ENCODE data around the gene FABP6.
"Not testable (repeated sequence)": the region's sequence is repeated elsewhere in the genome, so short reads cannot be mapped to it uniquely, and the experiment has no call there.

FABP6 gene

DNA sequence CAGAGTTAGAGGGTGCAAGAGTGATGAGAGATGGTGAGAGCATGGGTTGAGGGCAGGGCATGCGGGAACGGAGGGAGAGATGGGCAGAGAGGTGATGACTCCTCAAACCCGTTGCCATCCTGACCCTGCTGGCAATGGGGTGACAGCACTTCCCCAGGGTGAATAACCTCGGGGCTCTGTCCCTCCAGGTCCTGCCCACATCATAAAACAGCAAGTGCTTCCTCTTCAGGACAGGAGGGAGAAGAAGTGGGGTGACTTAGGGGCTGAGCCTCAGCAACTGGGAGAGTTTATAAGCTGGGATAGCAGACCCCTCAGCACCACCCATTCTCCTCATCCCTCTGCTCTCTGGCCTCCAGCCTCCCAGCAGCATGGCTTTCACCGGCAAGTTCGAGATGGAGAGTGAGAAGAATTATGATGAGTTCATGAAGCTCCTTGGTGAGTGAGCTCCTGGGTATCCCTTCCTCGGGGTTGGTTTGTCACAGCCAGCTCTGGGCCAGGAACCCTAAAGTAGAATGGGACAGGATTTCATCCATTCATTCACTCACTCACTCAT lies at the start of gene FABP6:
TSS of gene FABP6 (plus strand) at position 317 of the 553 bp plus-strand sequence. CDS start at position 369, 52 bp downstream.
- DNase-seq: no peak

- no peak for DNase-seq
These were observed 48.4 kb upstream of the FABP6 start for GRCh38 chr5:160180931-160181330.

- no peak for DNase-seq
These were observed 47.2 kb upstream of the FABP6 start for GRCh38 chr5:160181965-160182622.

GRCh38 chr5:160183075-160183474 lies 46.2 kb upstream of the FABP6 start:
- DNase-seq: no peak

- DNase-seq: no peak
These were observed 43.5 kb upstream of the FABP6 start for GRCh38 chr5:160185626-160186360.

- DNase-seq: no peak
These were observed 42.8 kb upstream of the FABP6 start for GRCh38 chr5:160186480-160186879.

DNA sequence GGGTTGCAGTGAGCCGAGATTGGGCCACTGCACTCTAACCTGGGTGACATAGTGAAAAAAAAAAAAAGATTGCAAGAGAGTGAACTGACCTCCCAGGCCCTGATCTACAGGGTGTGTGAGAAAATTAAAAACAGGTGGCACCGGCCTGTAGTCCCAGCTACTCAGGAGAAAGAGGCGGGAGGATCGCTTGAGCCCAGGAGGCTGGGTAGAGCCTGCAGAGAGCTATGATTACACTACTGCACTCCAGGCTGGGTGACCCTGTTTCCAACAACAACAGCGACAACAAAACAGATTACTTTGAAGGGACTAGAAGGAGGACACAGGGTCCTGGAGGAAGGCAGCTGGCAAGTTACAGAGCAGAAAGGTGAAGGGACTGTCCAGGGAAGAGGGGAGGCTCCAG lies 42.2 kb upstream of the FABP6 start:
- no peak for DNase-seq

GRCh38 chr5:160188141-160189015 lies 40.9 kb upstream of the FABP6 start:
- no peak for DNase-seq

DNA sequence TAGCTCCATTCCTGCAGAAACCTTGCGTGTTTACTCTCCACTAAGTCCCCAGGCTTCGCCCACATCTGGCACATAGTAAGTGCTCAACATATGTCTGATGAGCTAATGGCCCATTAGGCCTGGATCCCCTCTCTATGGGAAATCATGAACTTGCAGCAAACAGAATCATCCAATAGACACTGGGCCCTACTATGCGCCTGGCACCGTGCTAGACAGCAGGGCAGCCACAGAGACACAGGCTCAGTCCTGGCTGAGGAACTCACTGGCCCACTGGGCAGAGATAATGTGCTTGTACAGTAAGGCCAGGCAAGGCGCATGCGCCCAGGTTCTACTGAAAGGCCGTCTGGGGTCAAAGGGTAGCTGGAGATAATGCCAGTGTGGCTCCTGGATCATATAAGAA lies 36.9 kb upstream of the FABP6 start:
- DNase-seq: no peak

DNA sequence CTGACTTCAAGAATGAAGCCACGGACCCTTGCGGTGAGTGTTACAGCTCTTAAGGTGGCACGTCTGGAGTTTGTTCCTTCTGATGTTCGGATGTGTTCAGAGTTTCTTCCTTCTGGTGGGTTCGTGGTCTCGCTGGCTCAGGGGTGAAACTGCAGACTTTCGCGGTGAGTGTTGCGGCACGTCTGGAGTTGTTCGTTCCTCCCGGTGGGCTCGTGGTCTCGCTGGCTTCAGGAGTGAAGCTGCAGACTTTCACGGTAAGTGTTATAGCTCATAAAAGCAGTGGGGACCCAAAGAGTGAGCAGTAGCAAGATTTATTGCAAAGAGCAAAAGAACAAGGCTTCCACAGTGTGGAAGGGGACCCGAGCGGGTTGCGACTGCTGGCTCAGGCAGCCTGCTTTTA lies 36.2 kb upstream of the FABP6 start:
- DNase-seq: not testable (repeated sequence)

- not testable (repeated sequence) for DNase-seq
These were observed 35.5 kb upstream of the FABP6 start for GRCh38 chr5:160193790-160194189.

DNA sequence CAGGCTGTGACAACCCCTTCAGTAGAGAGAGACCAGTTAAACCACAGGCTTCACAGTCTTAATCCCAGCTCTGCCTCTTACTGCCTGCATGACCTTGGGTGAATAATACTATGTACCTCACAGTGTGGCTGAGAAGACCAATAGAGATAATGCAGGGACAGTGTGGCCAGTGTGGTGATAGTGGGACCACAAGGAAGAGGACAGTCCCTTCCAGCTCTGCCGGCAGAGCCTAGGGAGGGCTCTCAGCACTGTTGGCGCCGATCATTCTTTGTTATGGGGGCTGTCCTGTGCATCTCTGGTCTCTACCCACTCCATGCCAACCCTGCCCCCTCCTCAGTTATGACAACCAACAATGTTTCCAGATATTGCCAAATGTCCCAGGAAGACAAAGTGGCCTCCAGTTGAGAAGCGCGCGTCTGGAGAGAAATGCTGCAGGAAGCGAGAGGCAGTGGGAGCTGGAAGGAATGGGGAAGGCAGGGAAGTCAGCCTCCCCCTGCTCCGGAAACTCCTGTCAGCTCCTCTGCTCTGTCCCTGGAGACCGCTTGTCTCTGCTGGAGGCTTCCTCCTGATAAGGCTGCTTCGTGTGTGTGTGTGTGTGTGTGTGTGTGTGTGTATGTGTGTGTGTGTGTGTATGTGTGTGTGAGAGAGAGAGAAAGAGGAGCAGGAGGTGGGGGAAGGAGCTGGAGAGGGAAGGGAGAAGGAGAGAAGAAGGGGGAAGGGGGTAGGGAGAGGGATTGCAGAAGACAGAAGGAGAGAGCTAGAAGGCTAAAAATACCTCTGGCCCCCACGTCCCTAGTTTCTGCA lies 31.8 kb upstream of the FABP6 start:
- DNase-seq: no peak

DNA sequence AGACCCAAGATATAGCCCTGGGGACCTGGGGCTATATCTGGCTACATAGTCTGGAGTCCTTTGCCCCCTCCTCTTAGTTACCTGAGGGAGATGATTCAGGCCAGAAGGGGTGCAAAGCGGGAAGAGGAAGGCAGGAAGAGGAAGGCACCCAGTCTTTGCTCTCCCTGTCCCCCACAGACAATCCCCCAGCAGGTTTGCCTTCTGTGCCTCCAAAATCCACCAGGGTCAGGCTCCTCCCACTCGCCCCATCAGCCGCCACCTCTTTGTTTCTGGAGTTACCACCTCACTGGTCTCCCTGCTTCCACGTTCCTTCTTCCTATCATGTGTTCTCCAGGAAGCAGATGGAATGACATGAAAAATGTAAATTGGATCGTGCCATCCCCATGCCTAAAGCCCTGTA lies 31.2 kb upstream of the FABP6 start:
- DNase-seq: no peak

GRCh38 chr5:160198841-160199409 lies 30.4 kb upstream of the FABP6 start:
- DNase-seq: no peak

DNA sequence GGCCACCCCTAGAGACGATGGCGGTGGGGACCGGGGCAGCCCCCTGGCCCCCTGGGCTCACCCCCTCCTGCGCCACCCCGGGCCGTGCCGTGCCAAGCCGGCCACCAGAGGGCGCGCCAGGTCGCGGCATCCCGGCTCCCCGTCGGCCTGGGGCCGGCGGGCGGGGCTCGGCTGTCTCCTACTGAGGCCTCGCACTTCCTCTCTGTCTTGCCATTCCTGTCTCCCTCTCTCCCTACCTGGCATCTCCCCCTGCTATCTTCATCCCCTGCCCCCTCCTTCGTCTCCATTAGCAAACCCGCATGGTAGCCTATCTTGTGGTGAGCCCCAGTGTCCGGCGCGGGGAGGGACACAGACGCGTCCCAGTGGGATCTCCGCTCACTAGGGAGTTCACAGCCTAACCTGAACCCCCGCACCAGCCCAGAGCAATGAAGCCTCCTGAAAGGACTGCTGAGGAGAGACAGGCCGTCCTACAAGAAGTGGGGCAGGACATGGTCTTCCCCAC lies 29.8 kb upstream of the FABP6 start:
- peak; percentile 18 for DNase-seq

DNA sequence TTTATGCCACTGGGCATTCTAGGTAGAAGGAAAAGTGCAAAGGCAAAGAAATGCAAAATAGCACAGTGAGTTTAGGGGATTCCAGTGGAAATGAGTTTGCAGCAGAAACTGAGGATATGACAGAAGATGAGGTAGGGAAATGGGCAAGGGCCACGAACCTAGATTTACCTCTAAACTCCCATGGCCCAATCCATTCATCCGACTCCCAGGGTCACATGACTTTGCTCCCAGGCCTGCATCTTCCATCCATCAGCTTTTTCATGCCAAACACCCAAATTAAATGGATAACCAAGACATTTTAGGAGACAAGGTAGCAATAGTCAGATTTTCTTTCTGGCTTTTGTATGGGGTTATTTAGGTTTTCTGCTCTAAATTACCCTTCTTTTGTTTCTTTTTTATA lies 22.2 kb upstream of the FABP6 start:
- DNase-seq: no peak

DNA sequence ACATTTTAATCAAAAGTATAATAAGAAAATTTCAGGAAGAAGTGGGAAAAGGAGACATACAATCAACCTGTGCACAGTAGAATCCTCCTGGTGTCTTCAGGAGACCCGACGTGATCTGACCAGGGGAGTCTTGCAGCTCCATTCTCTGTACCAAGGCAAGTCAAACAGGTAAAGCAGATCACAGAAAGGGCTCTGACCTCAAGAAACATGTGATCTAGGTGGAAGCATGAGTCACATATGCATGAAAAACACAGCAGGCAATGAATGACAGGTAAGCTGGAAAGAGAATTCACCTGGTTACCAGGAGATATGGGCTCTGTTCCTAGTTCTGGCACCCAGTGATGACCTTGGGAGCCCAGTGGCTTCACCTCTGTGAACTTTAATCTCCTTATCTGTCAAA lies 19.4 kb upstream of the FABP6 start:
- DNase-seq: no peak

- no peak for DNase-seq
These were observed 18.7 kb upstream of the FABP6 start for GRCh38 chr5:160210606-160211005.

DNA sequence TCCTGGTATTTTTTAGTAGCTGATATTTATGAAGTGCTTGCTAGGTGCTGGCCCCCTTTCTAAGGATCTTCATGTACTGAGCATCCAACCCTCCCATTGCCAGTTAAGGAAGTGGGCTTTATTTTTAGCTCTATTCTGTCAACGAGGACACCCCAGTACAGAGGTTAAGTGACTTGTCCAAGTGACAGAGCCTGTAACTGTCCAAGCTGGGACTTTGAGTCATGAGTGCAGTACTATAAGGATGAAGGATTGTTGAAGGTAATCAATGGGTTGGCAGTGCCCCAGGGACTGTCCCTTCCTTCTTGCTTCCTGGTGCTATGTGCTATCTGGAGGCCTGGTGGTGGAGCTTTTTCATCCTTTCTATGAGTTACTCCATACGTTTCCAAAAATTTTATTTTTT lies 18.0 kb upstream of the FABP6 start:
- no peak for DNase-seq

DNA sequence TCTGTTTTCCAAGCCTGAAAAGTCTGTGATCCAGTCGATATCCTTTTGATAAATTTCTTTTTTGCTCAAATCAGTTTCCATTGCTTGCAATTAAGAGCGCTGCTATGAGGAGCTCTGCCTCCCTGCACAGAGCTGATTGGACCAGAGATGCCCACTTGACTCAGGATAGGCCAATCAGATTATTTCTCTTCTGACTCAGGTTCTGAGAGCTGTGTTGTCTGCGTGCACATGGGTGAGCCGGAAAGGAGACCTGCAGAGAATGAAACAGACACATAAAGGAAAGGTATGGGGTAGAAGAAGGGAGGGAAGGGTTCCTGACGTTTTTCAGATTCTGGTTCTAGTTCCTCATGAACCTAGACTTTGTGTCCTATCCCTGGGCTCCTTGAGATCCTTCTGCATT lies 15.8 kb upstream of the FABP6 start:
- peak; percentile 75 for DNase-seq

- no peak for DNase-seq
These were observed 9.9 kb upstream of the FABP6 start for GRCh38 chr5:160219356-160219755.

DNA sequence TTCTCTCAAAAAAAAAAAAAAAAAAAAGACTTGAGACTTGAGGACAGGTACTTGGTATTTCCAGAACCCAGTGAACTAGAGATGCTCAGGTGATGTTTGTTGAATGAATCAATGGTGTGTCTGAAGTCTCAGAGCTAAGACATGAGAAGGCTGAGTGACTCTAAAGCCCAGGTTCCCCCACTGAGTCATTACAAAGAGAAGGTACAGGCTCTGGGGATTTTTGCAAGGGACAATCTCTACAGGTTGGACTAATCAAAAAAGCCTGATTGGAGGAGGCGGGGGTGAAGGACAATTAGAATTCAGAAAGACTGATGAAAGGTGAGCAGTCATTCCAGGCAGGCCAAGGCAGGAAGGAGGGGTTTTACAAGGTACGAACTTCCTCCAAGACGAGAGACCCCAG lies 8.2 kb upstream of the FABP6 start:
- no peak for DNase-seq
